Gastroesophageal sphincter (tissue), 4 donors: ENCODE measurements around the gene IFT80. TPM values are rescaled to one million over a fixed set of nuclear protein-coding genes. Genes with fewer than 3 reads are reported as not detected.

Source experiments
- ATAC-seq: fragments of 150-250 bp; one replicate; pipeline ENCODE4 v1.9.1; 2016; ENCODE audit warnings: mild to moderate bottlenecking, moderate library complexity
- H3K27ac ChIP-seq, 4 donors: fragments of 200-600 bp; sonication (generic) in 3 of 4; 1 replicate in 3 of 4; 2 replicates in 1 of 4; pipeline ENCODE4 v1.5.1; 2016 to 2019
- H3K27me3 ChIP-seq: fragments of 200-600 bp; sonication (generic); one replicate; pipeline ENCODE4 v1.5.1; 2019
- H3K36me3 ChIP-seq, 2 donors: fragments of 200-600 bp; sonication (generic); one replicate each; pipeline ENCODE4 v1.5.1; 2019; ENCODE audit warnings: control low read depth in 1 of 2
- H3K4me1 ChIP-seq, 3 donors: fragments of 200-600 bp; sonication (generic); 1 replicate in 2 of 3; 2 replicates in 1 of 3; pipeline ENCODE4 v1.5.1; 2016 to 2019; ENCODE audit warnings: control low read depth in 2 of 3
- H3K4me3 ChIP-seq, 2 donors: fragments of 200-600 bp; sonication (generic); one replicate each; pipeline ENCODE4 v1.5.1; 2019; ENCODE audit warnings: mild to moderate bottlenecking in 1 of 2, moderate library complexity in 1 of 2
- H3K9me3 ChIP-seq, 3 donors: fragments of 200-600 bp; sonication (generic); one replicate each; pipeline ENCODE4 v1.5.1; 2017 to 2019; ENCODE audit warnings: control low read depth in 2 of 3
- CTCF ChIP-seq, 4 experiments: fragments of 200-600 bp in 2 of 4; fragments of 450-650 bp in 2 of 4; sonication (generic) in 1 of 4; IDR thresholded peaks; one replicate each; pipeline ENCODE4 v1.5.1; 2017 to 2019; ENCODE audit warnings: antibody characterized with exemption in 4 of 4, mild to moderate bottlenecking in 2 of 4, moderate library complexity in 2 of 4
- EP300 ChIP-seq: sonication (generic); formaldehyde crosslinking; IDR thresholded peaks from one replicate; pipeline ENCODE4 v1.6.1; 2017; ENCODE audit warnings: antibody characterized with exemption, mild to moderate bottlenecking
- POLR2A ChIP-seq, 2 donors: fragments of 450-650 bp; IDR thresholded peaks; one replicate each; pipeline ENCODE4 v1.6.1; 2017; ENCODE audit warnings: antibody characterized with exemption in 2 of 2, mild to moderate bottlenecking in 2 of 2, moderate library complexity in 1 of 2
- POLR2AphosphoS5 ChIP-seq: sonication (generic); formaldehyde crosslinking; IDR thresholded peaks from one replicate; pipeline ENCODE4 v1.6.1; 2017; ENCODE audit warnings: antibody characterized with exemption
- WGBS, 2 donors: methylation state at CpG; one replicate each; pipeline ENCODE4 v1.1.5; 2018; ENCODE audit warnings: low coverage in 1 of 2; 5-methylcytosine and 5-hydroxymethylcytosine counted together
- total RNA-seq, 4 donors: library from RNA; depleted of rRNA; stranded (reverse); fragments of >200 nt; gene quantifications; one replicate each; pipeline ENCODE4 v1.1.0, GENCODE V29; 2016

IFT80 gene
- total RNA-seq, 4 donors from 2014 or later: 14.9 to 36.6 (median 20.1) TPM

DNA sequence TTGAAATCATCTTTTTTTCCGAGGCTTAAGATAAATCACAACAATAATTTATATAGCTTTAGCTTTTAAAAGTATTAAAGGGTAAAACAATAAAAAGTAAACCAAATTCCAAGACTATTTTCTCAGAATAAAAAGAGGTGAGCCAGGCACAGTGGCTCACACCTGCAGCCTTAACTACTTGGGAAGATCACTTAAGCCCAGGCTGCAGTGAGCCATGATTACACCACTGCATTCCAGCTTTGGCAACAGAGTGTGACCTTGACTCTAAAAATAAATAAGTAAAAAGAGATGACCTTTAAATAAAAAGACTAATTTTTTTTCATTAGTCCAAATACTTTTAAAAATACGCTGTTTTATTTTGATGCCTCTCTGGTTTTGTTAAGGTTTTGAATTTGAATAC lies 119.4 kb downstream of the IFT80 start:
- H3K36me3 ChIP-seq: peaks cover 0 to 38% of the 10 kb centered on the region in 2 donors
- H3K4me3 ChIP-seq: no peak overlapping the region
- no peaks in the 10 kb centered on the region for H3K27me3 ChIP-seq
- TF ChIP-seq POLR2A (IDR thresholded peaks at IDR 0.05) (no peak), POLR2AphosphoS5 (no peak), EP300 (no peak), CTCF (IDR thresholded peaks at IDR 0.05) (no peak)
- H3K4me1 ChIP-seq: no peaks in the 10 kb centered on the region
- no peak for ATAC-seq
- no peaks in the 10 kb centered on the region for H3K9me3 ChIP-seq
- no peak overlapping the region for H3K27ac ChIP-seq
- 0 to 94% methylated on average over 1 to 2 of the region's 2 CpGs for WGBS, 2 donors

DNA sequence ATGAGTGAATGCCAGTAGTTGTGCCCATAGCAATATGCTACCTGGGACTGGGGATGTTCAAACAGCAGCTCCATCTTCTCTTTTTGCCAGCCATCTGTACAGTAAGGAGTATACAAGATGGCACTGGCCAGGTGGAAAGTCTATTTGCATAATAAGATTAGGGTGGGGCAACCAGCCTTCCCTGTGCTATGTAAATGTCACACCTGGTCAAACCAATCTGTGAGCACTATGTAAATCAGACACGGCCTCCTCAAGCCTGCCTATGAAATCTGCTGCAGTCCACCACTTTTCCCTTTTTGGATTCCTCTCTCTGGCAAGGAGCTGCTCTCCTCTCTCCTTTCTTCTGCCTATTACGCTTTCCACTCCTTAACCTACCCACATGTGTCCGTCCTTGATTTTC lies 120.8 kb downstream of the IFT80 start:
- H3K4me1 ChIP-seq: no peaks in the 10 kb centered on the region
- ATAC-seq: no peak
- no peaks in the 10 kb centered on the region for H3K27me3 ChIP-seq
- 92 to 100% methylated on average over 2 to 3 of the region's 3 CpGs for WGBS, 2 donors
- no peaks in the 10 kb centered on the region for H3K9me3 ChIP-seq
- H3K36me3 ChIP-seq: peaks cover 0 to 52% of the 10 kb centered on the region in 2 donors
- no peak for TF ChIP-seq CTCF (IDR thresholded peaks at IDR 0.05)
- TF ChIP-seq EP300: no peak
- TF ChIP-seq POLR2AphosphoS5: no peak
- no peak for TF ChIP-seq POLR2A (IDR thresholded peaks at IDR 0.05)
- no peak overlapping the region for H3K27ac ChIP-seq
- no peak overlapping the region for H3K4me3 ChIP-seq

- no peak overlapping the region for H3K4me3 ChIP-seq
- ATAC-seq: no peak
- H3K36me3 ChIP-seq: peaks cover 0 to 22% of the 10 kb centered on the region in 2 donors
- no peak overlapping the region for H3K27ac ChIP-seq
- H3K4me1 ChIP-seq: peaks cover 0 to 2% (median 0%) of the 10 kb centered on the region in 3 donors
- H3K9me3 ChIP-seq: no peaks in the 10 kb centered on the region
- 85 to 90% methylated on average over 2 of the region's 2 CpGs for WGBS, 2 donors
- TF ChIP-seq CTCF (IDR thresholded peaks at IDR 0.05) (no peak), EP300 (no peak), POLR2A (IDR thresholded peaks at IDR 0.05) (no peak), POLR2AphosphoS5 (no peak)
- no peaks in the 10 kb centered on the region for H3K27me3 ChIP-seq
These were observed 133.9 kb downstream of the IFT80 start for GRCh38 chr3:160265088-160265487.

GRCh38 chr3:160260587-160261270 lies 138.3 kb downstream of the IFT80 start:
- Histone ChIP-seq H3K4me3 (no peak overlapping the region), H3K36me3 (peaks cover 0 to 3% of the 10 kb centered on the region in 2 donors), H3K27me3 (no peaks in the 10 kb centered on the region), H3K4me1 (peaks cover 0 to 10% (median 0%) of the 10 kb centered on the region in 3 donors), H3K27ac (no peak overlapping the region), H3K9me3 (no peaks in the 10 kb centered on the region)
- TF ChIP-seq POLR2AphosphoS5: no peak
- ATAC-seq: no peak
- WGBS, 2 donors: 61 to 66% methylated on average over 7 of the region's 7 CpGs

DNA sequence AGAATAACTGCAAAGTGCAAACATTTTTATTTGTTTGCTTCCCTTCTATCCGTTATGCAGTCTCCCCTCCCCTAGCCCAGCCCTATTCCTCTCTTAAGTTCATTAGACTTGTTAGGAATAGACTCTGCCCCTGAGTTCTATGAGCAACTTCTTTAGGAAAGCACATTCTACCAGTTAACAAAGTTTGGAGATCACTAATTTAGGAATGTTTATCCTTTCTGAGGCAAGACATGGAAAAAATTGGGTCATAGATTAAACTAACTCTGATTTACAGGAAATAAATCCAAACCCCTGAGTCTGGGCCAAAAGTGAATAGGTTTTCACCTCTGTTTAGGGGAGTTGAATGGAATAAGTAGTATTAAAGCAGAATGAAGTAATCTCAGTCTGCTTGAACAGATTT lies 139.4 kb downstream of the IFT80 start:
- Histone ChIP-seq H3K9me3 (no peaks in the 10 kb centered on the region), H3K36me3 (peaks cover 0 to 3% of the 10 kb centered on the region in 2 donors), H3K4me1 (peaks cover 0 to 10% (median 0%) of the 10 kb centered on the region in 3 donors), H3K27ac (no peak overlapping the region), H3K27me3 (no peaks in the 10 kb centered on the region), H3K4me3 (no peak overlapping the region)
- 54 to 70% methylated on average over 1 of the region's 1 CpG for WGBS, 2 donors
- TF ChIP-seq POLR2A (IDR thresholded peaks at IDR 0.05) (no peak), CTCF (IDR thresholded peaks at IDR 0.05) (no peak), EP300 (no peak), POLR2AphosphoS5 (no peak)
- no peak for ATAC-seq
